Right lobe of liver (tissue), 6 donors: ENCODE measurements around the gene RIMS4. TPM values are rescaled to one million over a fixed set of nuclear protein-coding genes. Genes with fewer than 3 reads are reported as not detected.

ENCODE experiments used
- ATAC-seq, 4 donors: fragments of 200-7000 bp; cut with Tn5 transposase; one replicate each; pipeline ENCODE4 v1.9.1; 2020; ENCODE audit warnings: mild to moderate bottlenecking in 4 of 4, moderate library complexity in 4 of 4
- DNase-seq, 3 donors: peaks; one replicate each; pipeline ENCODE4 v3.0.0-alpha.2; 2020
- H3K27ac ChIP-seq, 3 donors: fragments of 200-600 bp; one replicate each; pipeline ENCODE4 v1.8.0; 2022
- H3K27me3 ChIP-seq, 2 donors: fragments of 200-600 bp; one replicate each; pipeline ENCODE4 v1.8.0; 2022
- H3K36me3 ChIP-seq, 4 donors: fragments of 200-600 bp; sonication (generic) in 1 of 4; one replicate each; pipeline versions ENCODE4 v1.5.1 to v1.8.0; 2017 to 2022; ENCODE audit warnings: control low read depth in 1 of 4
- H3K4me1 ChIP-seq, 4 donors: fragments of 200-600 bp; sonication (generic) in 1 of 4; one replicate each; pipeline versions ENCODE4 v1.5.1 to v1.8.0; 2017 to 2022; ENCODE audit warnings: control low read depth in 1 of 4
- H3K4me3 ChIP-seq, 3 donors: fragments of 200-600 bp; one replicate each; pipeline ENCODE4 v1.8.0; 2022
- H3K9me3 ChIP-seq, 4 donors: fragments of 200-600 bp; sonication (generic) in 1 of 4; one replicate each; pipeline versions ENCODE4 v1.5.1 to v1.8.0; 2017 to 2022; ENCODE audit warnings: control low read depth in 1 of 4
- POLR2A ChIP-seq: fragments of 450-650 bp; IDR thresholded peaks from one replicate; pipeline ENCODE4 v1.6.1; 2017; ENCODE audit warnings: antibody characterized with exemption, mild to moderate bottlenecking
- WGBS: methylation state at CpG from one replicate; pipeline ENCODE4 v1.1.6; 2018; ENCODE audit warnings: low coverage, low lambda C conversion rate; ENCODE audit not compliant: insufficient coverage; ENCODE audit errors: missing lambda C conversion rate; 5-methylcytosine and 5-hydroxymethylcytosine counted together
- intact Hi-C, 2 donors: fragments of 100-400 bp; cut with DNase I; formaldehyde crosslinking; loops; one replicate each; pipeline versions ENCODE4 v1.11.2 to v1.14.1; 2022
- total RNA-seq, 6 experiments: library from RNA; depleted of rRNA in 2 of 6; stranded (reverse); fragments of >200 nt in 2 of 6; fragmentation: NEBNext Ultra II Directional in 3 of 6; extraction: Animal tissue kit (Norgen Biotek cat#: 25700) in 3 of 6; gene quantifications; one replicate each; pipeline versions ENCODE4 v1.1.0 to v1.2.4, GENCODE V29; 2016 to 2023
- TF ChIP-seq, protein P1 (sequence below), 4 donors: fragments of 200-600 bp in 3 of 4; fragments of 450-650 bp in 1 of 4; IDR thresholded peaks; one replicate each; pipeline versions ENCODE4 v1.5.1 to v1.8.0; 2016 to 2022; ENCODE audit warnings: antibody characterized with exemption in 4 of 4, mild to moderate bottlenecking in 2 of 4
- donor health status: DM: no; HTN: yes; CAD: no.
- donor health status: DM: no; HTN: no; CAD: no.
- donor health status: DM: no; HTN: no; CAD: no.
- donor health status: DM: no; HTN: yes; CAD: no.
- donor health status: DM: no; HTN: yes; CAD: no.

The RIMS4 gene
- total RNA-seq, 6 experiments from 2014 or later: not detected

DNA sequence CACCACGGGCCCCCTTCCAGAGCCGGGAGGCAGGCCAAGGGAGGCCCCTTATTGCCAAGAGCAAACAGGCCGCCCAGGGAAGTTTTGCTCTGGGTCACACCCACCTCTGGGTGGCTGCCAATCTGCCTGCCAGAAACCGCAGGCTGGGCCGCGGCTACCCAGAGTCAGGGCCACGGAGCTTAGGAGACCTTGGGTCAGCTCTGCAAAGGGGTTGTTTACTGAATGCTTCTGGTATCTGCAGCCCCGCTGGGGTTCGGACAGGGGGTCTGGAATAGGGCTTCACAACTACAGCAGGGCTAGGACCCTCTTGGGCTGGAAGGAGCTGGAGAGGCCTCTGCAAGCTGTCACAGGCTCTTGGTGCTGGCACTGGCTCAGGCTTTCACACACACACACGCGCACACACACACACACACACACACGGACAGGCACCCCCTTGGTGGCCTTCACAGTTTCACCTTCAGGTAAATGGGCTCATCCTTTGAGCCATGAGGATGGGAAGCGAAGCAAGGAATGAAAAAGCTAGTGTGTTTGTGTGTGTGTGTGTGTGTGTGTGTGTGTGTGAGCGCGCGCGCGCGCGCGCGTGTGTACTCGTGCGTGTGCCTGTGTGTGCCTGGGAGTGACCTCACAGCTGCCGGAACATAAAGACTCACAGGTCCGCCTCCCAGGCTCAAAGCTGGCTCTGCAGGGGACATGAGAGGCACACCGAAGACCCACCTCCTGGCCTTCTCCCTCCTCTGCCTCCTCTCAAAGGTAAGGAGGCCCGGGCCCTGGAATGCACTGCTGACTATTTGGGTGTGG, 95.4 kb downstream of the RIMS4 start, which contains the start of gene CCN5:
TSS of gene CCN5 (plus strand) at position 669 of the 798 bp plus-strand sequence. CDS start at position 691, 22 bp downstream.
- Histone ChIP-seq H3K9me3 (no peaks in the 10 kb centered on the region), H3K27me3 (no peaks in the 10 kb centered on the region), H3K4me1 (no peaks in the 10 kb centered on the region), H3K27ac (no peak within 1 kb of the TSS), H3K36me3 (no peaks in the 10 kb centered on the region), H3K4me3 (no peak within 1 kb of the TSS)
- peak; percentile 76 to 79 (median 77) for DNase-seq
- 20% methylated on average over 6 of the region's 28 CpGs for WGBS
- intact Hi-C loops: no loop called here
- TF ChIP-seq, protein P1, sequence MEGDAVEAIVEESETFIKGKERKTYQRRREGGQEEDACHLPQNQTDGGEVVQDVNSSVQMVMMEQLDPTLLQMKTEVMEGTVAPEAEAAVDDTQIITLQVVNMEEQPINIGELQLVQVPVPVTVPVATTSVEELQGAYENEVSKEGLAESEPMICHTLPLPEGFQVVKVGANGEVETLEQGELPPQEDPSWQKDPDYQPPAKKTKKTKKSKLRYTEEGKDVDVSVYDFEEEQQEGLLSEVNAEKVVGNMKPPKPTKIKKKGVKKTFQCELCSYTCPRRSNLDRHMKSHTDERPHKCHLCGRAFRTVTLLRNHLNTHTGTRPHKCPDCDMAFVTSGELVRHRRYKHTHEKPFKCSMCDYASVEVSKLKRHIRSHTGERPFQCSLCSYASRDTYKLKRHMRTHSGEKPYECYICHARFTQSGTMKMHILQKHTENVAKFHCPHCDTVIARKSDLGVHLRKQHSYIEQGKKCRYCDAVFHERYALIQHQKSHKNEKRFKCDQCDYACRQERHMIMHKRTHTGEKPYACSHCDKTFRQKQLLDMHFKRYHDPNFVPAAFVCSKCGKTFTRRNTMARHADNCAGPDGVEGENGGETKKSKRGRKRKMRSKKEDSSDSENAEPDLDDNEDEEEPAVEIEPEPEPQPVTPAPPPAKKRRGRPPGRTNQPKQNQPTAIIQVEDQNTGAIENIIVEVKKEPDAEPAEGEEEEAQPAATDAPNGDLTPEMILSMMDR (IDR thresholded peaks at IDR 0.05): no peak
- TF ChIP-seq POLR2A: no peak
- ATAC-seq: peak; percentile 76 to 94 (median 90)

DNA sequence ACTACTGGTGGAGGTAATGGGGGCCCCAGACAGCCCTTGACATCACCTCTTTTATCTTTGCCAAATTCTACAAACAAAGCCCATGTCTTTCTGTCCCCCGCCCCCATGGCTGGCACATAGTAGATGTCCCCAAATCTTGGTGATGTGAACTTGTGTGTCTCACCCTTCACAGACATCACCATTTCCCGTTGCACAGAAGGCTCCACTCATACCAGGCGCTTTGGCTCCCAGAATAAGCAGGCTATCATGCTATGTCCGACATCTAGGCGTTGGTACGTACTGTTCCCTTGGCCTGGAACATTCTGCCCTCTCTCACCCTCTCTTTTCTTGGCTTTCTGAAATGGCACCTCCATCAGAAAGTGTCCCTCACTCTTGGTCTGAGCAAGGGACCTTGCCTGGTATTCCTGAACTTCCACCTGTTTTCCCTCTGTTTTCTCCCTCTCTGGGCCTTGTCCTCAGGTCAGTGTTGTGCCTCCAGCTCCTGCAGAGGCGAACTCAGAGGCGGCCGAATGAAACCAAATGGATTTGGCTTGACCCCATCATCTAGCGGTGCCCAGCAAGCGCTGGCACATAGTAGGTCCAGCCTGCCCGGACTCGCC, 96.1 kb downstream of the RIMS4 start:
- intact Hi-C loops: no loop called here
- TF ChIP-seq POLR2A: no peak
- TF ChIP-seq, protein P1 (IDR thresholded peaks at IDR 0.05): no peak
- Histone ChIP-seq H3K27ac (no peak overlapping the region), H3K4me3 (no peak overlapping the region), H3K27me3 (no peaks in the 10 kb centered on the region), H3K36me3 (no peaks in the 10 kb centered on the region), H3K4me1 (no peaks in the 10 kb centered on the region), H3K9me3 (no peaks in the 10 kb centered on the region)
- DNase-seq (no peak), ATAC-seq (peak in 3 of 4 donors; percentile 18 to 23 (median 18))
- 60% methylated on average over 8 of the region's 13 CpGs for whole genome bisulfite sequencing

DNA sequence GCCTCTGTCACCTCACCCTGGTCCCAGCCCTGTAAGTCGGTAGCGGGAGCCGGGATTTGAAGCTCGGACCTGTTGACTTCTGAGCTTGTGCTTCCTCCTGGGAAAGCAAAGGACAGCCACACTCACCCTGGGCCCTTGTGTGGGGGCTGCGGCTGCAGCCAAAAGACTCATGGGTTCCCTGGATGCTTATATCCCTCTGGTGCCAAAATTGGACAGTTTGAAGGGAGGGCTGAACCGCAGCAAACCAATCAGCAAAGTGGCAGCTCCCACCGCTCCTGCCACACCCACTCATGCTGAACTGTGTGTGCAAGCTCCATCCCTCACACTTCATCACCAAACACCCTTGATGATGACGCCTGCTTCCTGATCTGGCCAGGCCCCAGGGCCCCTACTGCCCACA, 99.1 kb downstream of the RIMS4 start:
- no peak for TF ChIP-seq POLR2A
- TF ChIP-seq, protein P1 (IDR thresholded peaks at IDR 0.05): no peak
- H3K27ac ChIP-seq: no peak overlapping the region
- no peaks in the 10 kb centered on the region for H3K36me3 ChIP-seq
- no peak for ATAC-seq
- no peak for DNase-seq
- WGBS: no CpG with 5 or more reads among the region's 8 CpGs
- H3K4me3 ChIP-seq: no peak overlapping the region
- intact Hi-C loops: no loop called here
- H3K27me3 ChIP-seq: no peaks in the 10 kb centered on the region
- no peaks in the 10 kb centered on the region for H3K9me3 ChIP-seq
- no peaks in the 10 kb centered on the region for H3K4me1 ChIP-seq

DNA sequence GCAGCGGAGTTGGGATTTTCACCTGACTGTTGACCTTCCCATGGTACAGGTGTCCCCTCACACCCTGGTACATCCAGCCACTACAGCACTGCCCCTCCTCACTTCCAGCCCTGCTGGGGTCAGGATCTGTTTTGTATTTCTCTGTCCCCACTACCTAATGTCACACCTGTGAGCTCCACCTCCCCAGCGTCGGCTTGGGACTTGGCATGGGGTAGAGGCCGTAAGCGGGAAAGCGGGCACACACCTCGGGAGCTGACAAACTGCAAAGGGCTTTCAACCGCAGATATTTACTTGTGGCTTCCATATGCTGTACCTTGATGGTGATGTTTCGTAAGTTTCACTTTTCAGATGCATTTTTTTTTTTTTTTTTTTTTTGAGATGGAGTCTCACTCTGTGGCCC, 100.5 kb downstream of the RIMS4 start:
- intact Hi-C loops: no loop called here
- TF ChIP-seq, protein P1 (IDR thresholded peaks at IDR 0.05): no peak
- TF ChIP-seq POLR2A: no peak
- DNase-seq (no peak), ATAC-seq (no peak)
- H3K27ac ChIP-seq: no peak overlapping the region
- H3K4me3 ChIP-seq: no peak overlapping the region
- H3K27me3 ChIP-seq: no peaks in the 10 kb centered on the region
- no peaks in the 10 kb centered on the region for H3K4me1 ChIP-seq
- H3K9me3 ChIP-seq: no peaks in the 10 kb centered on the region
- 85% methylated on average over 5 of the region's 9 CpGs for WGBS
- H3K36me3 ChIP-seq: no peaks in the 10 kb centered on the region
